ENCODE measurements around the gene ACYP2. TPM values are rescaled to one million over a fixed set of nuclear protein-coding genes. Genes with fewer than 3 reads are reported as not detected.
A peak's percentile ranks its signal among the peaks of the same experiment; 100 is the strongest.
"Not testable (repeated sequence)": the region's sequence is repeated elsewhere in the genome, so short reads cannot be mapped to it uniquely, and the experiment has no call there.

ACYP2 gene
- total RNA-seq, 1 experiment from 2014 or later, result 19.2 TPM

DNA sequence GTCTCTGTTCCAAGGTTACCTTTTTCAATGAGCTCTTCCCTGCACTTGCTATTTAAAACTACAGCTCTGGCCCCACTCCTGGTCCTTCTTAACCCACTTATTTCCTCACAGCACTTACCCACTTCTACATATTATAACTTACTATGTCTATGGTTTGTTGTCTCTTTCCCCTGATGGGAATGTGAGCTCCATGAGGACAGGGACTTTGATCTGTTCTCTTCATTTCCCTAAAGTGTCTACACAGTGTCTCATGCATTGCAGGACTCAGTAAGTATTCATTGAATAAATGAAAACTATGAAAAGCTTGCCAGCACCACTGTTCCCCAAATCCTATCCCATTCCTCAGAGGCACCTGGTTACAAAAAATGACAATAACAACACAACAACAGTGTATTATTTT, 18.3 kb upstream of the ACYP2 start:
- no peak for DNase-seq (ENCODE audit: low read depth)

DNA sequence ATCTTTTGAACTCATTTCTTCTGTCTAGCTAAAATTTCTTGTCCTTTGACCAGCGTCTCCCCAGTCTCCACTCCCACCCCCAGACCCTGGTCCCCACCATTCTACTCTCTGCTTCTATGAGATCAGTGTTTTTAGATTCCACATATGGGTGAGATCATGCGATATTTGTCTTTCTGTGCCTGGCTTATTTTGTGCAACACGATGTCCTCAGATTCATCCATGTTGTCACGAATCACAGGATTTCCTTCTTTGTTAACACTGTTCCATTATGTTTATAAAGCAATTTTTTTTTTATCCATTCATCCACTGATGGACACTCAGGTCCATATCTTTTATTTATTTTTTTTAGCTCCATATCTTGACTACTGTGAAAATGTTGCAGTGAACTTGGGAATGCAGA, 16.0 kb upstream of the ACYP2 start:
- DNase-seq (ENCODE audit: low read depth), result no peak

DNA sequence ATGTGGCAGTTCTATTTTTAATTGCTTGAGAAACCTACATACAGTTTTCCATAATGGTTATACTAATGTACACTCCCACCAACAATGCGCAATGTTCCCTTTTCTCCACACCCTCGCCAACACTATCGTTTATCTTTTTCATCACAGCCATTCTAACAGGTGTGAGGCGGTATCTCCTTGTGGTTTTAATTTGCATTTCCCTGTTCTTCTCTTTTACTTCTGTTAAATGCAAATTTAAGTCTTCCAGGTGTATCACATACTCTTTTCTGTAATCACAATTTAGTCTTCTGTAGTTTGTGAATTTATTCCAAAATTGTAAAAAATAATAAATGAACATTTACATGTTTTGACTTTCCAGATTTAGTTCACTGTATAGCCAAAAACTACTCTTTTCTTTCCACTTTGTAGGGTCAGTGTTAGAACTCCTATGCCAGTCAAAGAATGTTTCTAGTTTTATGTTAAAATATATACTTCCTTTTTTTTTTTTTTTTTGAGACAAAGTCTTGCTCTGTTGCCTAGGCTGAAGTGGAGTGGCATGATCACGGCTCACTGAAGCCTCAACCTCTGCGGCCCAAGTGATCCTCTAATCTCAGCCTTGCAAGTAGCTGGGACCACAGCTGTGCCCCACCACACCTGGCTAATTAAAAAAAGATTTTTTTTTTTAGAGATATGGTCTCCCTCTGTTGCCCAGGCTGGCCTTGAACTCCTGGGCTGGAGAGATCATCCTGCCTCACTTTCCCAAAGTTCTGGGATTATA, 15.4 kb upstream of the ACYP2 start:
- DNase-seq (ENCODE audit: low read depth), result no peak

DNA sequence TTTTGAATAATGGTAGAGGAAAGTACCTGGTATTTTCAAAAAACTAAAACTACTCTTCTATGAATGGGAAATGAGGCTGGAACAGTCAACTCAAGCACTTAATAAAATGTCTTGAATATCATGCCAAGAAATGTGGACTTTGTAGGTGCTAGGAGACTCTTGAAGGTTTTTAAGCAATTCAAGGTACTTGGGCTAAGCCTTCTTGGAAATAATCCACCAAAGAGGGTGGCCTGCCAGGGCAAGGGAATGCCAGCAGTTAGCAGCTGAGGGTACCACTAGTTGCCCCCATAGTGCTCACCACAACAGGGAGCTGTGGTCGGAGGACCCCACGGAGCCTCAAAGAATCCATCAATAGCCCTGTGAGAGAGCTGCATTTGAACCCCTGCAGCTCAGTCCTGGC, 14.6 kb upstream of the ACYP2 start:
- DNase-seq (ENCODE audit: low read depth), result no peak

DNA sequence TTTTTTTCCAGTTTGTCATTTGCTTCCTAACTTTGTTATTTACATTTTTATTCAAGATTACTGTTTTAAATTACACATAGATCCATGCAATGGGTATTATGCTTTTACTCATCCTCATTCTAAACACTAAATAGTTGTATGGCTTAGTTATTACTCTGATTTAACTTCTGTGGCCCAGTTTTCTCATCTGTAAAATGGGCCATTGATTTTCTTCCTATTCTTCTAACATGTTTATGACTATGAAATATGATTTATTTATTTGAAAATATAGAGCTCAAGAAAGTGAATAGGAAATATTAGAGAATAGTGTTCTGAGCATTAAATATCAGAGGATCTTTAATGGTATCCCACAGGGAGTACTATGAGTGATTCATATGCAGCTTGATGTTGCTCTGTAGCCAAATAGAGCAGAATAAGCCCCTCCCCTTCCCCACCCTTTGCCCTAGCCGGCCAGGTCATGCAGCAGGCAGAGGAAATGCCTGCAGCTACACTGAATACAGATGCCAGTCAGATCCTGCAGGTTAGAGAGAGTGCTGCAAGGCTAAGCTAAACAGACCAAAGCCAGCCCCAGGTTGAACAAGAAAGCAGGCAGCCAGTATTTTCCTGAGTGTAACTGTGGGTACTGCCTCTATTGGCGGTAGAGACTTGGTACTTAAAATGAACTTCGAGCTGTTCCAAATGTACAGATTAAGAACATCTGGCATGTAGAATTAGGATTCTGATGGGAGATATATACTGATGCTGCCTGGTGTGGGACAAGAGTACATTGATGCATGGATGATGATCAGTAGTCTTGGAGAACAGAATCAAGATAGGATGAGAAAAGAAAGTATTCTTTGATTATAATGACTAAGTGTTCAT, 11.7 kb upstream of the ACYP2 start:
- DNase-seq (ENCODE audit: low read depth), result peak; percentile 89

DNA sequence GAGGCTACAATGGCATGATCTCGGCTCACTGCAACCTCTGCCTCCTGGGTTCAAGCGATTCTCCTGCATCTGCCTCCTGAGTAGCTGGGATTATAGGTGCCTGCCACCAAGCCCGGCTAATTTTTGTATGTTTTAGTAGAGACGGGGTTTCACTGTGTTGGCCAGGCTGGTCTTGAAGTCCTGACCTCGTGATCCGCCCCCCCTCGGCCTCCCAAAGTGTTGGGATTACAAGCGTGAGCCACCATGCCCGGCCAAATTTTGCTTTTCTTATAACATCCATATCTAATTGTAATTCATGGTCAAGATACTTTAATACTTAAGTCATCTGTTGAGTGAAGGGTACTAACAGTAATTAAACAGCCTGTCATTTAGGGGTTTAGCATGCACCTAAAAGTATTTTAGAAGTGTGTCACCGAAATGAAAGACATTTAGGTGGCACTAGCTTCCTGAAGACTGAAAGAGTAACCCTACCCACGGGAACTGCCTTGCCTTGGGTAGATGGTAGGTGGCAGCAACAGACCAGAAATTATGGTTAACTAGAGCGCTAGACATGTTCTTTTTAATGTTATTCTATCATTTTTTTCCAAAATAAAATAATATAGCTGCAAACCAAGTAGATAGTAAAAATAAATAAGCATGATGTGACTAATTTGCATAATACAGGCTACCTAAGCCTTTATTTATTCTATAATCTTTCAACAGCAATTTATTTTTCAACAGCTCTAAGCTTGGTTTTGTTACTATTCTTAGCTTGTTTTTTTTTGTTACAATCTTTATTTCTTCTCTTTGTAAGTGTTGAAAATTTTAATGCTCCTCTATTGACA, 8.6 kb upstream of the ACYP2 start:
- DNase-seq (ENCODE audit: low read depth), result peak; percentile 72

DNA sequence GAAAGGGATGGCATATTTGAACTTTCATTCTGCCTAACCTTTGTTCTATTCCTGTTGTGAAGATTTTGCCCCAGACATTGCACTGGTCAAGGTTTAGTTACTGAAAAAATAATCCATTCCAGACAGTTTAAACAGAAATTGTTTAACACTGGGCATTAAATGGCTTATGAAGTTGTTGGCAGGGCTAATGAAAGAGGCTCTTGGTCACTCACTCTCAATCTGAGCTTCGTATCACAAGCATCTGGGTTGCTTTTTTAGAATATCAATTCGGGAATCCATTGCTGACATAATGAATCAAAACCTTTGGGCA, 8.0 kb upstream of the ACYP2 start:
- DNase-seq (ENCODE audit: low read depth), result no peak

DNA sequence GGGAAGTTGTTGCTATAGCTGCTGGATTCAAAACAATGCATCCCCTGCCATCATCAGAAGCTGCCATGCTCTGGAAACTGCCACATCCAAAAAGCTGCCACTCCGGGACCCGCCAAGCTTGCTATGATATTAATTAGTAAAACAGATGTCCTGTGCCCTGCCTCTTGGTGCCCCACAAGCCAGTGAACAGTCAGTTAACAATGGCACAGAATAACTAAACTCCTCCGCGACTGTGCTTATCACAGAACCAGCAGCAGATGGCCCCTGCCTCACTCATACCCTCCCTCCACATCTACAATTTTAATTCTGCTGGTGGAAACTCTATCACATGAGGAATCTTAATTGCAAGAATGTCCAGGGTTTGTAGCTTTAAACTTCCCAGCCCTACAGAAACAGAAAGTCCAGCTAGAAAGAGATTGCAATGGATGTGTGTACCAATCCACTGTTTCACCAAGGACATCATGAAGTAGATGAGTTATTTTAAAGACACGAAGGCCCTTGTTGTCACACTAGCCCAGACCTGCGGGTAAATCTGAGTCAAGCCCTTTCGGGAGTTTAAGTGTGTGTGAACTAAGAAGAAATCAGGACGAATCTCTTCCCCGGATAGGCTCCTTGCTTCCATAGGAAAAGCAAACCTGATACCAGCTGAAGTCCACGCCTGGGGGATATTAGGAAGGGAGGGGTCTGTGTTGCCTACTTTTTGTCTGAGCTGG, 7.4 kb upstream of the ACYP2 start:
- peak; percentile 31 for DNase-seq (ENCODE audit: low read depth)

DNA sequence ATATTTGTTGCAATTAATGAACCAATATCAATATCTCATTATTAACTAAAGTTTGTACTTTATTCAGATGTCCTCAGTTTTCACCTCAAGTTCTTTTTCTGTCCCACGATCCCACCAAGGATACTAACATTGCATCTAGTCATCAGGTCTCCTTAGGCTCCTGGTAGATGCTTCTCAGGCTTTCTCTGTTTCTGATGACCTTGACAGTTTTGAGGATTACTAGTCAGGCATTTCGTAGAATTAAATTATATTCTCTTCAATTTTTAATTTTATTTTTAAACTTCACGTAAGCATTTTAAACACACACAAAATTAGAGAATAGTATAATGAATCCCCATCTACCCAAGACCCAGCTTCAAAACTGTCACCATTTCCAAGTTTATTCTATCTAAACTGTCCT, 5.6 kb upstream of the ACYP2 start:
- no peak for DNase-seq (ENCODE audit: low read depth)

DNA sequence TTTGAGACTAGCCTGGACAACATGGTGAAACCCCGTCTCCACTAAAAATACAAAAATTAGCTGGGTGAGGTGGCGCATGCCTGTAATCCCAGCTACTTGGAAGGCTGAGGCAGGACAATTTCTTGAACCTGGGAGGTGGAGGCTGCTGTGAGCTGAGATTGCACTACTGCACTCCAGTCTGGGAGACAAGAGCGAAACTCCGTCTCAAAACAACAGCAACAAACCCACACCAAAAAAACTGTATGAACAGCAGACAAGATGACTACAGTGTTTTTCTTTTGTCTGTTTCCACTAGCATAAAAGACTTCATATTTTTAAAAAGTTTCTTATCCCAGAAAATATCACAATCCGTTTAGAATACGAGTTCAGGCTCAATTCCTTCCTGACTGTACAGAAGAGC, 936 bp upstream of the ACYP2 start:
- peak; percentile 5 for DNase-seq (ENCODE audit: low read depth)

DNA sequence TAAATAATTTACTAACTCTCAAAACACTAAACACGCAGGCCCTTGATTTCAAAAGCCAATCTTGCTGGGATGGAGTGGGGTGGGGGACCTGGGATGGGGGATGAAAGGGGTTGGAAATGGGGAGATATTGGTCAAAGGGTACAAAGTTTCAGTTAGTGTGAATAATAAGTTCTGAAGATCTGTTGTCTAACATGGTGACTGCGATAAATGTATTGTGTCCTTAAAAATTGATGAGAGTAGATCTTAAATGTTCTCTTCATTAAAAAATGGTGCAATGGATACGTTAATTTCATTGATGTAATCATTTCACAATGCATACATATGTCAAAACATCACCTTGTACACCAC, 505 bp upstream of the ACYP2 start:
- peak; percentile 5 for DNase-seq (ENCODE audit: low read depth)

DNA sequence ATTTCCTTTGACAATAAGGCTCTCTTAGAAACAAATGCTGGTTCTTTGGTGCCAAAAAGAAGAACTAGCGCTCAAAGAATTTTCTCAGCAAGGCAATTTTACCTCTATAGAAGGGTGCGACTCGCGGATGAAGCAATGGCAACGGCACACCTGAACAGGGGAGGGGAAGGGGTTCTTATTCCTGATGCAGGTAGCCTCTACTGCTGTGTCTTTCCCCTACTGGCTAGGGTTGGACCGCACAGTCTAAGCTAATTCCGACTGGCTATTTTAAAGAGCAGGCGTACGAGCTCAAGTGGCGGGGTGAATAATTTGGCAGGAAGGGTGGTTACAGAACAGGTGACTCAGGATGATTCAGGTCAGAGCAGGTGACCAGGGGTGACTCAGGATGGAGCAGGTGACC, 1.2 kb downstream of the ACYP2 start:
- DNase-seq (ENCODE audit: low read depth), result not testable (repeated sequence)

DNA sequence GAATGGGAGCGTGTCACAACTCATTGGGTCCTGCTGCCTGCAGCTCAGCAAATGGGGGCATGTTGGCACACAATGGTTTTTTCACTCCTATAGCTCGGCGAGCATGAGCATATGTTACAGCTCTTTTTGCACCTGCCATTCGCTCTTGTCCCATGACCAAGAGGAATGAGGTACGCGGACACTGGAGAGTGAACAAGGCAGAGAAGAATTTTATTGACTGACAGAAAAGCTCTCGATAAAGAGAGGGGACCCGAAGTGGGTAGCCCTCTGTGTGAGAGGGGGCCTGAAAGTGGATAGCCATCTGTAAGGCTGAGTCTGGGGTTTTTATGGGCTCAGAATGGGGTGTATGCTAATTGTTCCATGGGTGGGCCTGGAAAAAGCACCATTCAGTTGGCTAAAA, 5.5 kb downstream of the ACYP2 start:
- DNase-seq (ENCODE audit: low read depth), result no peak

DNA sequence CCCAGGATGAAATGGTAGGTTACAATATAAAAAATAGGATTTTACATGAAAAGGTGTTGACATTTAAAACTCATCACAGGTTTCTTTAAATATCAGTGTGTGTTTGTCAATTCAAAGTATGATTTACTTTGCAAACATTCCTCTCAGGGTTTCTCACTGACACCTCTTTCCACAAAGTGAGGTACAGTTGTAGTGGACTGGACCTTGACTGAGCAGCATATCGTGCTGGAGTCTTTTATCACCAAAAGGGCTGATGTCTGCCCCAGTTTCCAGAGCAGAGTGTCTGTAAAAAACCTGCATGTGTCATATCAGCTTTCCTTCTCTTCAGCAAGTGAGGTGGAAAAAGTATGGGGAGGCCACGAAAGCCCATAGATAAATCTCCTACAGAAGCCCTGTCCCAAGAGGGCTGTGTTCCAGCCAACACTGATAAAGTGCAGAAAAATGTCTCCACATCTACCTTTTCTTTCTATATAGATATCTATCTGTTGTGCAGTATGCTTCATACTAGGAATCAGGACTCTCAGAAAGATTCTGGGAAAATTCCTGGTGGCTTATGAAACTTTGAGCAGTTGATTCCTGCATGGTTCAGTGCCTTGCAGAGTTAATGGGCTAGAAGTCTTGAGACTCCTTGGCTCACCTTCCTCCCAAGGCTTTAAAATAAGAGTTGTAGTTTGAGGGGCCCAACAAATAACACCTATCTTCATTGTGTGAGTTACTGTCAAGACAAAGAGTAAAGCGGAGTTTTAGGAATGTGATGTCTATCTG, 6.9 kb downstream of the ACYP2 start:
- DNase-seq (ENCODE audit: low read depth), result no peak

DNA sequence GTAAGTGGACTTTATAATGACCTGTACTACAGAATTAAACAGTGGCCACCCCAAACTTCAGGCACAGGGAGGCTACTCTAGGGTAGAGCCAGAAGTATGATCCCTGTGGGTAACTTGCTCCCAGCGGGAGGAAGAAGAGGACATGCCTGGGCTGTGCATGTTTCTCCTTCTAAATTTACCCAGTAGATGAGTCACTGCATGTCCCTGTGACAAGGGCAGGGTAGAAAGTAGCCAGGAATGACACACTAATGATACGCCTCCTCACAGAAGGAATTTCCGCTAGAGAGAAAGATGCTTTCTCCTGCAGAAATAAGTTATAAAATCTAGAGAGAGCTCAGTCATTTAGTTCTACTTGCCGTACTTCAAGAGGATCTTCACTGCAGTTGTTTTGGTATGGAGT, 7.5 kb downstream of the ACYP2 start:
- peak; percentile 84 for DNase-seq (ENCODE audit: low read depth)

DNA sequence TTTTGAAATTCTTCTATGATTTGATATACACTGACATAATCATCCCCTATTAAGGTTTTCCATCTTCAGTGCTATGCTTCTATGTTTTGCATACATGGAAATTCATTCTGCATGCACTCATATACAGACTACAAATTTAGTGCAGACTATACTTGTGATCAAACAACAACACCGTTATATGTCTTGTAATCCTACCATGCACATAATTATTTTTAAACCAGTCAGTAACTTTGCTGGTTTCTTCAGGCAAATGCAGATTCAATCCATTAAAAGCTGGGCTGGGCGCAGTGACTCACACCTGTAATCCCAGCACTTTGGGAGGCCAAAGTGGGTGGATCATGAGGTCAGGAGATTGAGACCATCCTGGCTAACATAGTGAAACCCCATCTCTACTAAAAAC, 11.8 kb downstream of the ACYP2 start:
- DNase-seq (ENCODE audit: low read depth), result not testable (repeated sequence)

DNA sequence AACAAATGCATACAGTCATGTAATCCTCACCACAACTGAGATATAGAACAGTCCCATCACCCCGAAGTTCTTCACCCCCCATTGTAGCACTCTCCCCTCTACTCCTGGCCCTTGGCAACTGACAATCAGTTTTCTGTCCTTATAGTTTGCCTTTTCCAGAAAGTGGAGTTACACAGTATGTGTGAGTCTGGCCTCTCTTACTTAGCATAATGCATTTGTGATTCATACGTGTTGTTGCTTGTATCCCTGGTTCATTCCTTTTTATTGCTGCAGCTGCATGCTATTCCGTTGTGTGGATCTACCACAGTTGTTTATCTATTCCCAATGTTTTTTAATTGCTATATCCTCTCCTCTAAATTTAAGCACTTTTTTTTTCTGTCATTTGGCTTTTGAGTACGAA, 17.6 kb downstream of the ACYP2 start:
- DNase-seq (ENCODE audit: low read depth), result no peak

DNA sequence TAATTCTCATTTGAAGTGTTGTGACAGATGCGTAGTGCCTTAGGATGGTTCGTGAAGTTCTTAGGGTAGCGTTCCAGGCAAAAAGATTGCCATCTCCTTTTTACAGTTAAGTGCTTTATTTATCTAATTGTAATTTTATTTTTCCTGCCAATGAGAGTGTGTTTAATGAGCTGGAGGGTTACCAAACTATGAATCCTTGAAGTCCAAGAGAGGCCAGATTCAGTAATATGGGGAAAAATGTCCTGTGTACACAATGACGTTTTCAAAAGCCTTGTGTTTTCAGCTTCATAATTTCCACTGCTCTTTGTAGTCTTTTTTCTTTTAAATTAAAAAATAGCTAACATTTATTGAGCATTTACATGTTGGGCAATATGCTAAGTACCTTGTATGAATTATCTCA, 23.8 kb downstream of the ACYP2 start:
- no peak for DNase-seq (ENCODE audit: low read depth)

DNA sequence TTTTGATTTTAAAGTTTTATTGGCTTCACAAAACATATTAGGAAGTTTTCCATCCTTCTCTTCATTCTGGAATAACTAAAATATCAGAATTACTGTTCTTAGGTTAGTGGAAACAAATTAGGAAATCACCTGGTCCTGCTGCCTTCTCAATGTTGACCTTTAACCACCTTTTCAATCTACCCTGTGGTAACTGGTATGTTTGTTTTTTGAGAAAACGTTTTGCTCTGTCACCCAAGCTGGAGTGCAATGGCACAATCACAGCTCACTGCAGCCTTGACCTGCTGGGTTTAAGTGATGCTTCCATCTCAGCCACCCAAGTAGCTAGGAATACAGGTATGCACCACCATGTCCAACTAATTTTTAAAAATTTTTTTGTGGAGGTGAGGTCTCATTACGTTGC, 28.4 kb downstream of the ACYP2 start:
- no peak for DNase-seq (ENCODE audit: low read depth)

DNA sequence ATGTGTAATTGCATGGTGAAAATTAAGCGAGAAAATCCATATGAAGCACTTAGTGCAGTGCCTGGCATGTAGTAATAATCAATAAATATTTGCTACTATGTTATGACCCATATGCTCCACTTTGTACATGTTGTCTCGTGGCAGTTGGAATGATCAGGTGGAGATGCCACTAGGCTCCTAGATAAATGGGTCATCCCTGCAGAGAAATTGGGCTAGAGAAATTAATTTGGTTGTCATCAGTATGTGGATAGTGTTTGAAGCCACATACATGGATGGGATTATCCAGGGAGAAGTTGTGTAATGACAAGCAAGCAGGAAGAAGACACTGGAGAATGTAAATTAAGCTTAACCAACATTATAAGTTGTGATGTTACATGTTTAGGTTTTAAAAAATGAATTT, 33.0 kb downstream of the ACYP2 start:
- no peak for DNase-seq (ENCODE audit: low read depth)

All from RPMI7951 (cell line).